ENCODE measurements around the gene ADRM1.

ADRM1 gene

GRCh38 chr20:62269871-62270270 lies 32.9 kb upstream of the ADRM1 start:
- H3K9ac ChIP-seq, result no peak overlapping the region
- no peaks in the 10 kb centered on the region for H3K27me3 ChIP-seq (ENCODE audit: control insufficient read depth, insufficient read depth, low read length)
- H3K4me2 ChIP-seq (ENCODE audit: low read length), result no peak overlapping the region
- no peak for TF ChIP-seq CTCF (IDR thresholded peaks at IDR 0.05)
- no peaks in the 10 kb centered on the region for H3K4me1 ChIP-seq
- H3K27ac ChIP-seq, result no peak overlapping the region
- no peaks in the 10 kb centered on the region for H3K36me3 ChIP-seq (ENCODE audit: control insufficient read depth, insufficient read depth, low read length)
- H3K79me2 ChIP-seq, result peaks cover 30% of the 10 kb centered on the region
- no peak overlapping the region for H3K4me3 ChIP-seq (ENCODE audit: low read depth, low read length)
- H2AFZ ChIP-seq, result no peak overlapping the region
- H3K9me3 ChIP-seq (ENCODE audit: control insufficient read depth, low read length), result no peaks in the 10 kb centered on the region

- Histone ChIP-seq H3K27me3 (ENCODE audit: control insufficient read depth, insufficient read depth, low read length) (no peaks in the 10 kb centered on the region), H3K9me3 (ENCODE audit: control insufficient read depth, low read length) (no peaks in the 10 kb centered on the region), H3K4me1 (no peaks in the 10 kb centered on the region), H2AFZ (no peak overlapping the region), H3K36me3 (ENCODE audit: control insufficient read depth, insufficient read depth, low read length) (no peaks in the 10 kb centered on the region), H3K27ac (no peak overlapping the region), H3K4me2 (ENCODE audit: low read length) (no peak overlapping the region), H3K9ac (no peak overlapping the region), H3K79me2 (peaks cover 35% of the 10 kb centered on the region), H3K4me3 (ENCODE audit: low read depth, low read length) (no peak overlapping the region)
- no peak for TF ChIP-seq CTCF (IDR thresholded peaks at IDR 0.05)
These were observed 30.6 kb upstream of the ADRM1 start for GRCh38 chr20:62272200-62272599.

- Histone ChIP-seq H3K9ac (no peak overlapping the region), H3K4me3 (ENCODE audit: low read depth, low read length) (no peak overlapping the region), H3K27ac (no peak overlapping the region), H3K4me2 (ENCODE audit: low read length) (no peak overlapping the region), H3K27me3 (ENCODE audit: control insufficient read depth, insufficient read depth, low read length) (no peaks in the 10 kb centered on the region), H3K36me3 (ENCODE audit: control insufficient read depth, insufficient read depth, low read length) (no peaks in the 10 kb centered on the region), H2AFZ (no peak overlapping the region), H3K79me2 (peaks cover 35% of the 10 kb centered on the region), H3K4me1 (no peaks in the 10 kb centered on the region), H3K9me3 (ENCODE audit: control insufficient read depth, low read length) (no peaks in the 10 kb centered on the region)
- TF ChIP-seq CTCF (IDR thresholded peaks at IDR 0.05), result no peak
These were observed 29.4 kb upstream of the ADRM1 start for GRCh38 chr20:62273416-62273815.

GRCh38 chr20:62274332-62274950 lies 28.4 kb upstream of the ADRM1 start:
- H3K4me2 ChIP-seq (ENCODE audit: low read length), result no peak overlapping the region
- no peaks in the 10 kb centered on the region for H3K4me1 ChIP-seq
- H3K36me3 ChIP-seq (ENCODE audit: control insufficient read depth, insufficient read depth, low read length), result no peaks in the 10 kb centered on the region
- no peaks in the 10 kb centered on the region for H3K27me3 ChIP-seq (ENCODE audit: control insufficient read depth, insufficient read depth, low read length)
- no peak overlapping the region for H3K27ac ChIP-seq
- H3K79me2 ChIP-seq, result peaks cover 26% of the 10 kb centered on the region
- H3K4me3 ChIP-seq (ENCODE audit: low read depth, low read length), result no peak overlapping the region
- no peak for TF ChIP-seq CTCF (IDR thresholded peaks at IDR 0.05)
- no peak overlapping the region for H2AFZ ChIP-seq
- no peaks in the 10 kb centered on the region for H3K9me3 ChIP-seq (ENCODE audit: control insufficient read depth, low read length)
- H3K9ac ChIP-seq, result no peak overlapping the region

- TF ChIP-seq CTCF (IDR thresholded peaks at IDR 0.05), result no peak
- Histone ChIP-seq H3K4me1 (no peaks in the 10 kb centered on the region), H3K36me3 (ENCODE audit: control insufficient read depth, insufficient read depth, low read length) (no peaks in the 10 kb centered on the region), H3K4me2 (ENCODE audit: low read length) (no peak overlapping the region), H3K4me3 (ENCODE audit: low read depth, low read length) (no peak overlapping the region), H3K9ac (no peak overlapping the region), H3K79me2 (peaks cover 18% of the 10 kb centered on the region), H3K27ac (no peak overlapping the region), H3K27me3 (ENCODE audit: control insufficient read depth, insufficient read depth, low read length) (no peaks in the 10 kb centered on the region), H3K9me3 (ENCODE audit: control insufficient read depth, low read length) (no peaks in the 10 kb centered on the region), H2AFZ (no peak overlapping the region)
These were observed 27.6 kb upstream of the ADRM1 start for GRCh38 chr20:62275219-62275618.
